DMS 273 treated with DMSO at 0.1 percent for 48 hours (cell line): ENCODE measurements around the gene ACTR10.
"Not testable (repeated sequence)": the region's sequence is repeated elsewhere in the genome, so short reads cannot be mapped to it uniquely, and the experiment has no call there.

Source experiments
- DNase-seq: peaks from one replicate; lab custom pipeline; 2025; lab: John Stamatoyannopoulos, UW

ACTR10 gene

DNA sequence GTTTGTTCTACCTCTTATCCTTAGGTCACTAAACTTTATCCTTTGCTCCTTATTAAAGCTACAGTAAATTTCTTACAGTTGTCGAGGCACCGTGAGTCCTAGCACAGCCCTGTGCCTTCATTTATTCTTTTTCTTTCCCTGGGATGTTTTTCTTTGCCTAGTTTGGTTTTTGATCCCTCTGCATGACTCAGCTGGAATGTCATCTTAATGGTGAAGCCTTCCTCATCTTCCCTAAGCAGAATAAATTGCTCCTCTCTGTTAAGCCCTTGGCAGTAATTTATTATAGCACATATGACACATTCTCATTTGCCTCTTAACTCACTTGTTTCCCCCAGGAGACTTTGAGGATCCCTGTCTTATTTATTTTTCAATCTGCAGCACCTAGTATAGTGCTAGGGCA lies 16.6 kb downstream of the ACTR10 start:
- no peak for DNase-seq

DNA sequence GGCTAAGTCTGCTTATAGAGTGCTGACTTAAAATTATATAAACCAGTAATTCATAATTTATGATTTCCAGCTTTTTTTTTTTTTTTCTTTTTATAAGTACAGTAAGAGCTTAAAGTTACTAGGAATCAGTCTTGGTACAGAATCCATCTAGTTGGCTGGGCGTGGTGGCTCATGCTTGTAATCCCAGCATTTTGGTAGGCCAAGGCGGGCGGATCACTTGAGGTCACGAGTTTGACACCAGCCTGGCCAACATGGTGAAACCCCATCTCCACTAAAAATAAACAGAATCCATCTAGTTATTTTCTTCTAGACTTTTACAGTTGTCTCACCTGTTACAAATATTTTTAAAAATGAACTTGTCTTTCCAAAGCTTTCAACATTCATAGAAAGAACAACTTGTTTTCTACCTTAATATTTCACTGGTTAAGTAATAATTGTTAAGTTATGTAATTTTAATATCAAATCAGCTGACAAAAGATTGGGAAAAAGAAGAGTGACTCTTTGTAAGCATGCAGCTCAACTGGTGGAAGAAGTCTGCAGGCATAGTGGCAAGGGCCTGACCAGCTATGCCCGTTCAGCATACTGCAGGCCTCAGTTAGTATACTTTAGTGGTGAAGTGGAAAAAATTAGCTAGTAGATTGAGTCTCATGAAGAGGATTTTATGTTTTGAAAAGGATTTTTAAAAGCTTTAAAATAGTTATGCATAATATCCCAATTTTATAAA lies 27.3 kb downstream of the ACTR10 start:
- DNase-seq: no peak

DNA sequence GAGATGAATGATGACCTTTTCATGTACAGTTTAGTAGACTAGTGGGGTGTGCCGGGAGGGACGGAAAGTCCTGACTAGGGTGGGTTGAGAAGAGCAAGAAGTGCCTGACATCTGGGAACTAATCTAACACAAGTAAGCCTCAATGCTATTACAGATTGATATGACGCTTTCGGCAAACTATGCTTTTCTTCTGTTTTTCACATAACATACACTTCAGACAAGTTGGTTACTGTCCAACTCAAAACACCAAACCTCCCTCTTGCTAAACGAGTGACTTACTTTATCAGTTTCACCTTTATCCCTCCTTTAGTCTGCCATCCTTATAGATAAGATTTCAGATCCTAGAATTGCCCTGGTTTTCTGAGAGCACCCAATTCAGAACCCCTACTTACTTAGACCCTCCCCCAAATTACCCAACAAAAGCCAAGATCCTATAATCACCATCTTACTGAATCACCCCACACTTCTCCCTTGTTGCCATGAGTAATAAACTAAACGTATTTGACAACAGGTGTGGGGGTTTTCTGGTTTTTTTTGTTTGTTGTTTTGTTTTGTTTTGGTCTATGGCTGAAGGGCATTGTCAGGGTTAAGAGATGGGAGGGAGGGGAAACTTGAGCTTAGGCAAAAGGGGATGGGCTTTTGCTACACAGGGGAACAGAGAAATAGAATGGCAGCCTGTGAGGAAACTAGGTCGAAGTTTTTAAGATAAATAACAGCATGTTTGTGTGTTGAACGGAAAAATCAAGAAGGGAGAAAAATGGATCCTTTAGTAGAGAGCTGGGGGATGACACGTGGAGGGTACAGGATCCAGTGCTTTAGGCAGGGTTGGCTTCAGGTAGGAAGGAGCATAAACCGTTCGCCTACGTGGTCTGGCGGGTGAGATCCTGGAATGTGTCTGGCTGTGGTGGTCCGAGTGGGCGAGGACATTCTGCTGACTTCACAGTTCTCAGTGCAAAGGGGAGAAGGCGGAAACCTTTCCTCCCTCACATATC lies 38.6 kb downstream of the ACTR10 start:
- DNase-seq: no peak

DNA sequence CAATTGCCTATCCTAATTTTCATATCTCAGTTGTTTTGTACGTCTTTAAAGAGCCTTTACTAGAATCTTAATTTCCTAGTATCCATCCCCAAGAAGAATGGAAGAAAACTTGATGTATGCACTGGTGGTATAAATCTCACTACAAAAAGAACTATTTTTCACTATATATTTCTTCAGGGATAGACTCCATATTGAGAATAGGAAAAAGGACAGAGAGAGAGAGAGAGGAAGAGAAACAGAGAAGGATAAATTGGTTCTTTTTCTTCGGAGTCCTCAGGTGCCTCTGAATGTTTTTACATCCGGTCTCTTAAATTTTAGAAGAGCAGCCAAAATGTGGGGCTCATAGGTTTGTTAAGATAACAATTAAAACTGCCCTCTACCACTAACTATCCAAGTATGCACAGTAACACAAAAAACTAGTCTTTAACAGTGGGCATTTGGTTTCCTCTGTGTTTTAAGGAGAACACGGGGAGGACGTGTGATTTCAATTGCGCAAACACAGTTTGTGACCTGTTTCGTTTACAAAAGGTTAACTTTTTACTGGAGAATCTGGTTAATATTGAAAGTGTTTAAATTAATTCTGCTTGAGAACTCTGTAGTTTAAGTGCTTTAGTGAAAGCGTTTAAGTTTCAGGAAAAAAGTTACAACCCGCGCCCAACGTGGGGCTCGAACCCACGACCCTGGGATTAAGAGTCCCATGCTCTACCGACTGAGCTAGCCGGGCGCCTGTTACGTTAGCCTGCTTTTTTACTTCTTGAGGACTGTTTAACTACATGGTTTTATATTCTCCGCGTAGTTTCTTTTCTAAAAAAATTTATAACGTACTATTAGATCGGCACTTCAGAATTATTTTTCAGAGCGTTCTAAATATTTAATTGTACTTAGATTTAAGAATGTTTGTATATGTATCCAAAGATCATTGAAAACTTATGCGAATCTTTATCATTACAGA lies 39.6 kb downstream of the ACTR10 start:
- DNase-seq: peak; percentile 39

DNA sequence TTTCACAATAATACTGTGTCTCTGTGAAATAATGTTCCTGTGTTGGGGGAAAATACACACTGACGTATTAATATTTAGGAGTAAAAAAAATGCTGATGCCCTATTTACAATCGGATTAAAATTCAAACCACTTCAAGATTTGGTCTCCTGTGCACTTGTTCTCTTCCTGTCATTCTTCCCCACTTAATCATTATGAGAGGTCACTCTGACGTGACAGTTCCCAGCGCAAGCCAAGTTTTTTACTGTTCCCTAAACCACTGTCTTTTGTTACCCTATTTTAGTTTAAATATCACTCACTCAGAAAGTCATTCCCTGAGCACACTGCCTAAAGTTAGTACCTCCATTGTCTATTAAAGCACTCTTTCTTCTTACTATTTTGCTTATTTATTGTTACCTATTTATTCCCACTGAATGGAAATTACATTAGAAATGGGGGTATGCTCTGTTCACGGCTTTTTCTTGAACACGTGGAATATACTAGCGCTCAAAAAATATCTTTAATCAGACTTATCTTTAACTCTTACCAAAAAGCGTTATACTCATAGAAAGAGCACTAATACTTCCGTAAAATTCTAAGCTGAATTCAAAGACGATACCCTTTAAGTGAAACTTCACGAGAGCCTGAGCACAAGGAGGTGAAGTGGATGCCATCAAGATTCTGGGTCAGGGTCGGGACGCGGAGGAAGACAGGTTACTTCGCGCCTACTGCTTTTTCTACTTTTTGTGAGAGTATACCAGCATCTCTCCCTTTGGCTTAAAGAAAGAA lies 44.0 kb downstream of the ACTR10 start:
- peak; percentile 86 for DNase-seq

DNA sequence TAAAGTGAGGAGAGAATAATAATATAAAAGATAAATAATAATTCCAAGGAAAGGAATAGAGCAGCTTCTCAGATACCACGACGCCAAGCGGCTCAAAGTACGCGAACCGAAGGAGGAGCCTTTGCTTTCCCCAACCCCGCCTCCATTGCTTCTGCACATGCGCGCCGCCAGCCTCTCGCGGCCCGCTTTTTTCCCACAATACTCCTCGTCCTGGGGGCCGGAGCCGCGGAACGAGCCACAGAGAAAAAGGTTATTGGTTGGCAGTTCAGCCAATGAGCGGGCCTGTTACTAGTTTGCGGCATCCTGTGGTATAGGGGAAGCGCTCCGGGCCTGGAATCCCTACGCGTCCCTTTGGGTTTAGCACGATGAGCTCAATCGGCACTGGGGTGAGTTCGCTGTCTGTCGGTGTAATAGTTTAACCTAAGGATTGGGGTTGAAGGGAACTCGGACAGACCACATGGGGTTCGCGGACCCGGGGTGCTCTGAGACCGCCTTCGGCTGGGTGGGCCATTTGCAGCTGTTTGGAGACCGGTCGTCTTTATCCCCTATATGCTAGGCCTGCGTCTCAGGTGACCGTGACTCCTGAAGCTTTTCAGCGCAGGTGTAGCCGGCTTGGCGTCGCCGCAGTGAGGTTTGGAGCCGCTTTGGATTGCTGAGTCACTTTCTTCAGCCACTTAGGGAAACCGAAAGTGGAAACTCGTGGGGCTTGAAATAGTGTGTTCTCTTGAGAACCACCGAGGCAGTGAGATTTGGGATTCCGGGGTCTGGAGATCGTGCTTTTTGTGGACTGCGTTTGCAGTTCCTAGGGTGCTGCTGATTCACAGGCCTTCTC lies 44.8 kb downstream of the ACTR10 start, which contains the start of gene PSMA3:
PSMA3 (plus strand) TSS at position 288 of the 832 bp plus-strand sequence; CDS start at position 366, 78 bp downstream.
- peak; percentile 95 for DNase-seq

DNA sequence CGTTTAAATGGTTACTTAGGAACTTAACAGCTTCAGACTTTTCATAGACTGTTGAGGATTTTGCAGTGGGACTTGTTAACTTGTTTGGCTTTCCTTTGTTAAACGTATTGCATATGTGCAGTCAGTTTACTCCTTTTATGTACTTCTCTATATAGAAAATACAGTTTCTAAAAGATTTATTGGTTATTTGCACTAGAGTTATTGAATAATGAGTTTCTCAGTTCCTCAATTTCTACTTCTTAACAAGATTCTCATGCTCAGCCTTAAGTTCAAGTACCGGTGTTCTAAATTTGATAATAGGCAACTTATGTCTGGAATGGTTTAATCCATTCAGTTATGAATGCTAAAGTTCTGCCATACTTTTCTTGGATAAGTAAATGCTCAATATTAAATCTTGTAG lies 45.6 kb downstream of the ACTR10 start:
- DNase-seq: no peak

DNA sequence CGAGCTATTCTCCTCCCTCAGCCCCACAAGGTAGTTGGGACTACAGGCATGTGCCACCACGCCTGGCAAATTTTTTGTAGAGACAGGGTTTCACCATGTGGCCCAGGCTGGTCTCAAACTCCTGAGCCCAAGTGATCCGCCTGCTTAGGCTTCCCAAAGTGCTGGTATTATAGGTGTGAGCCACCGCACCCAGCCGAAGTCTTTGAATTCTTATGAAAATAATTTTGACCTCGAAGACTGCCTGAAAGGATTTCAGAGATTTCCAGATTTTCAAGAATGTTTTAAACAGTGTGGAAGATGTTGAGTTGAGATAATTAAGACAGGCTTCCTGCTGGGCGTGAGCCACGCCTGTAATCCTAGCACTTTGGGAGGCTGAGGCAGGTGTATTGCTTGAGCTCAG lies 49.7 kb downstream of the ACTR10 start:
- DNase-seq: no peak

DNA sequence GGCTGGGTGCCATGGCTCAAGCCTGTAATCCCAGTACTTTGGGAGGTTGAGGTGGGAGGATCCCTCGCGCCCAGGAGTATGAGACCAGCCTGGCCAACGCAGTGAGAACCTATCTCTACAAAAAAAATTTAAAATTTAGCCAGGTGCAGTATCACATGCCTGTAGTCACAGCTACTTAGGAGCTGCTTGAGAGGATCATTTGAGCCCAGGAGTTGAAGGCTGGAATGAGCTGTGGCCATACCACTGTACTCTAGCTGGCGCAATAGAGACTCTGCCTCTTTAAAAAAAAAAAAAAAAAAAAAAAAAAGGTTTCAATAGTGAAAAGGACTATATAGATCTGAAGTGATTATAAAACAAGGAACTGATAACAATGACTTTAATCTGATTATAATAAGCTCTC lies 58.2 kb downstream of the ACTR10 start:
- no peak for DNase-seq

DNA sequence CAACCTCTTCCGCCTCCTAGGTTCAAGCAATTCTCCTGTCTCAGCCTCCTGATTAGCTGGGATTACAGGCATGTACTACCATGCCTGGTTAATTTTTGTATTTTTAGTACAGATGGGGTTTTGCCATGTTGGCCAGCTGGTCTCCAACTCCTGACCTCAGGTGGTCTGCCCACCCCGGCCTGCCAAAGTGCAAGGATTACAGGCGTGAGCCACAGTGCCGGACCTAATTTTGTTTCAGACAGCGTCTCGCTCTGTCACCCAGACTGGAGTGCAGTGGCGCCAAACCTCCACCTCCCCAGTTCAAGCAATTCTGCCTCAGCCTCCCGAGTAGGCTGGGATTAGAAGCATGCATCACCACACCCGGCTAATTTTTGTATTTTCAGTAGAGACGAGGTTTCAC lies 62.1 kb downstream of the ACTR10 start:
- not testable (repeated sequence) for DNase-seq

DNA sequence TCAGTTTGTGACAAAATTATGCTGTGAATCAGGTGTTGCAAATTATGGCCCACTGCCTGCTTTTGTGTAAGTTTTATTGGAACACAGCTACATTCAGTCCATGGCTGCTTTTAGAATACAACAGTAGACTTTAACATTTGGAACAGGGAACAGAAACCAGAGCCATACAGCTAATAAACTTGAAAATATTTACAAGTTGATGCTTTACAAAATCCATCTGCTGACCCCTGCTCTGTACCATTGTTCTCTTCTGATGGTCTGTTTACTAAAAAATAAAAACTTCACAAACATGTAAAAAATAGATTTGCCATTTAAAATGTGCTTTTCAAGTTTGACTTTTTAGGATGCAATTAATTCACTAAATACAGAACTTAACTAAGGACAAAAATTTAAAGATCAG lies 65.5 kb downstream of the ACTR10 start:
- DNase-seq: no peak

DNA sequence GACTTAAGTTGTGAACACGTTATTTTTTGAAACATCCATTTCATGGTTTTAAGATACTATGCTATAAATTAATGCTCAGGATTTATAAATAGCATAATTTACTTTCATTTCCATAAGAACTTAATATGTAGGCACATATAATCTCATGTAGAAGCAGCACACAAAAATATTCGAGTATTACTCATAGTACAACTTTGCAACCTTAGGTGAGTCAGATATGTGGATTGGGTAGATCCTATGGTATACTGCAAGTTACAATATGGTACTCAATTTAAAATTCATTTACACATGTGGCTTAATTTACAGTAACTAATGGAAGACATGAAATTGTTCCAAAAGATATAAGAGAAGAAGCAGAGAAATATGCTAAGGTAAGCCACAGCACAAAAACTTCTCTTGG lies 70.7 kb downstream of the ACTR10 start:
- DNase-seq: no peak

DNA sequence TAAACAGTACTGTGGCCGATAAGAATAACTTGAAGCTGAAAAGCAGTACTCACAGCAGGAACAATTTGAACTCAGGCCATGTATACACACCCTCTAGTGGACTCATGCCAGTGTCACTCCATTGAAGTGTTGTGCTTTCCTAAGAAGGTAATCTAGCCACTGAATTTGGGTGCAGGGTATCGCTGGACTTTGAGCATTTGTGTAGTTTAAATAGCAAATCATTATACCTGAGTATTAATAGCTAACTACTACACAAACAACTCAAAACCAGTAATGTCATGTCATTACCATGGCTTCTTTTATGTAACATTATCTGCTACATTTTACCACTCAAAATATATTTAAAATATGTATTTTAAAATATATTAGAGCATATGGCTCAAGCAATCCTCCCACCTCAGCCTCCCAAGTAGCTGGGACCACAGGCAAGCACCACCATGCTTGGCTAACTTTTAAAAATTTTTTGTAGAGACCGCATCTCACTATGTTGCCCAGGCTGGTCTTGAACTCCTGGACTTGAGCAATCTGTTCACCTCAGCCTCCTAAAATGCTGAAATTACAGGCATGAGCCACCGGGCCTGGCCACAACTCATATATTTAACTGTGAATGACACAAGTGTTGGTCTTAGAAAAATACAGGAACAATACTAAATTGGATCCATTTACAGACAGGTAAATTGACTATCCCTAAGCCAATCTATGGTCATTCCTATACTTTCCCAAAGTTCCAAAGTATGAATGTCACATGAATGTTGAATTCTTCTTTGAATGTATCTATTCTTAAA lies 72.8 kb downstream of the ACTR10 start:
- no peak for DNase-seq

DNA sequence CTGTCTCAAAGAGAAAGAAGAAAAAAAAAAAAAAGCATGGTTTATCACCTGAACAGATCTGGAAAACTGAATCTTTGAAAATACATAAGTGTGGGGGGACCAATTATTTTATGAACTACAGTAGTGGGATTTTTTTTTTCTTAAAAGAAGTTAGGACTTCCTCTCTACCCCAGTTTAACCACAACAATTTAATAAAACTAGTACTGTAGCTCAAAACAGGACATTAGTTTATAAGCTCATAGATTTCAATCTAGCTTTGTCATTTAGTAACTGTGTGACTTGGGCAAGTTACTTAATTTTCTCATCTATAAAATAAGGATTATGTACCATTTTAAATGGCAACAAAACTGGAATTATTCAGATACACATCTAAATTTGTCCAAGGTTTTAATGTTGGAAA lies 74.9 kb downstream of the ACTR10 start:
- no peak for DNase-seq

DNA sequence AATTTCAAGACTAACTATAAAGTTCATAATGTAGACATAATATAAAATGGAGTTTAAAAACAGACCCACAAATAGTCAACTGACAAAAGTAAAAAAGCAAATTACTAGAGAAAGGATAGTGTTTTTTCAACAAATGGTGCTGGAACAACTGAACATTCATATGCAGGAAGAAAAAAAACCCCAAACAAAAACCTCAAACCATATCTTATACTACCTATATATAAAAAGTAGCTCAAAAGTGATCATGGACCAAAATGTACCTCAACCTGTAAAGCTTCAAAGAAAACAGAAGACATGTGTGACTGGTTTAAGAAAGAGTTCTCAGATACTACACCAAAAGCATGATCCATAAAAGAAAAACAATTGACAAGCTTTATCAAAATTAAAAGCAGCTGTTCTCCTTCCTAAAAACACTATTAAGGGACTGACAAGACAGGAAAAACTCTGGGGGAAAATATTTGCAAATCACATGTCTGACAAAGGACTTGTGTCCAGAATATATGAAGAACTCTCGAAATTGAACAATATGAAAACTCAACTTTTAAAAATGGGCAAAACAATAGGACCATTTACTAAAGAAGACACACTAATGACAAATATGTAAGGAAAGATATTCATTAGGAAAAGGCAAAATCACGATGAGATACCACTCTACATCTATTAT lies 75.7 kb downstream of the ACTR10 start:
- DNase-seq: no peak

DNA sequence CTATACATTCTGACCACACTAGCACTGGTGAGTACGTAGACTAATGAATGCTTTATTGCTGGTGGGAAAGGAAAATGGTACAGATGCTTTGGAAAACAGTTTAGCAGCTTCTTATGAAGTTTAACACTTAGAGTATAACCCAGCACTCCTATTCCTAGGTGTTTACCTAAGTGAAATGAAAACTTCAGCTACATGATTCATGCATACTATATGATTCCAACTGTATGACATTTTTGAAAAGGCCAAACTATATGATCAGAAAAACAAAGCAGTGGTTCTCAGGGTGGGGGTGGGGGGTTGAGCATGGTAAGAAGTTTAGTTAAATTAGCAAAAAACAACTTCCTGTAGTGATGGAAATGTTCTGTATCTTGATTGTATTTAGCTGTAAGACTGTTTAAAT lies 76.3 kb downstream of the ACTR10 start:
- no peak for DNase-seq

DNA sequence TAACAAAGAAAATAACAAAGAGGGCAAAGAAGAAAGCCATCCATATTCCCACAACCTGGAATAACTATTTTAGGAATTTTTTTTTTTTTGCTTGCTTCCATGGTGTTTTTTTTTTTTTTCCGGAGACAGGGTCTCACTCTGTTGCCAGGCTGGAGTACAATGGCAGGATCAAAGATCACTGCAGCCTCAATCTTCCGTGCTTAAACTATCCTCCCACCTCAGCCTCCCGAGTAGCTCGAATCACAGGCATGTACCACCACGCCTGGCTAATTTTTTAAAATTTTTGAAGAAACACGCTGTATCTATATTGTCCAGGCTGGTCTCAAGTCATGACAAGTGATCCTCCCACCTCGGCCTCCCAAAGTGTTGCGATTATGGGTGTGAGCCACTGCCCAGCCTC lies 78.2 kb downstream of the ACTR10 start:
- no peak for DNase-seq

DNA sequence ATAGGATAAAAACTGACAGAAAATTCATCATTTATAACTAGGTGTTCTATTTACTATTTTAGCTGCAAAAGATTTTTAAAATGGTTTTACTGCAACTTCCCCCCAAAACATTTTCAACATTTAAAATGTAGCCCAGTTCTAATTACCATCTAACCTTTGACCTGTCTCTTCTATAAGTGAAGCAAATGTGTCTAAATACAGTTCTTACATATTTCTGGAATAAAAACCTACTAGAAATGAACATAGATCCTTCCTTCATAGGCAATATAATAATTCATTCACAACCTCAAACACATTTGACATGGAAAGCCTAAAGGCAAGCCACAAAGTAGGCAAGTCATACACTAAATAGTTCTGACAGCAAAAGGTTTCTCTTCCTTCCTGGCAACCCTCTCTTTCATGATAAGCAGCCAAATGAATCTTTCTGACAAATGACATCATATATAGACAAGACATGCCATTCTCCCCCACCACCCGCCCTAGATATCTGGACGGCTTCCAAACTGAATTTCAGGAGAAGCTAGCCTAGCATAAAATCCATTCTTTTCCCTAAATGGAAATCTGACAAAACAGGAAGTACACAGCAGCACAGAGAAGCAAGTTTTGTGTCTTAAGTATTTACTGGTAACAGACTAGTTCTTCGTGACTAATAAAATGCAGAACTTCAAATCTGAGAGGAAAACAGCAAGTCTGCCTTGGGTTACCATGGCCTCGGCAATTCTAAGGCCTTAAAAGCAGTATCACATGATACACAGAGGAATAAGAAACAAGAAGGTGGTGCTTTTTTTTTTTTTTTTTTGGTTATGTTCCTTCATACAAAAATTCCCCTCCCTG lies 81.2 kb downstream of the ACTR10 start:
- no peak for DNase-seq
